GM12891 (cell line): ENCODE results near the gene NRXN2.

Source experiments
- PAX5 ChIP-seq: IDR thresholded peaks from 2 replicates; pipeline ENCODE4 v1.6.1; 2011; ENCODE audit warnings: low read length, moderate library complexity, mild to moderate bottlenecking; ENCODE audit not compliant: insufficient read depth, severe bottlenecking
- POLR2A ChIP-seq: IDR thresholded peaks from 2 replicates; pipeline ENCODE4 v1.6.1; 2011; ENCODE audit warnings: low read depth, low read length, control low read depth
- POLR2AphosphoS5 ChIP-seq: IDR thresholded peaks from 2 replicates; pipeline ENCODE4 v1.6.1; 2011; ENCODE audit warnings: low read depth, low read length, control low read depth
- POU2F2 ChIP-seq: IDR thresholded peaks from 2 replicates; pipeline ENCODE4 v1.6.1; 2011; ENCODE audit warnings: low read depth, mild to moderate bottlenecking, control low read depth, low read length, moderate library complexity
- SPI1 ChIP-seq: IDR thresholded peaks from 2 replicates; pipeline ENCODE4 v1.6.1; 2011; ENCODE audit warnings: low read depth, low read length, control low read depth
- TAF1 ChIP-seq: IDR thresholded peaks from 2 replicates; pipeline ENCODE4 v1.6.1; 2011; ENCODE audit warnings: low read depth, low read length, control low read depth

- TF ChIP-seq POU2F2 = no peak
- TF ChIP-seq SPI1 = peak; percentile 66
- no peak for TF ChIP-seq POLR2A
- TF ChIP-seq TAF1 = no peak
- no peak for TF ChIP-seq POLR2AphosphoS5
- no peak for TF ChIP-seq PAX5
Observed at GRCh38 chr11:64624883-64625481, 98.0 kb downstream of the NRXN2 start.
